Stomach smooth muscle (tissue), 2 donors: ENCODE data around the gene CSPG5.
A peak's percentile ranks its signal among the peaks of the same experiment; 100 is the strongest.

Source experiments
- H3K27ac ChIP-seq: one replicate; pipeline ENCODE4 v1.7.0; 2013; ENCODE audit warnings: mild to moderate bottlenecking, low read length, inconsistent platforms
- H3K27me3 ChIP-seq, 2 donors: one replicate each; pipeline ENCODE4 v1.7.0; 2013; ENCODE audit warnings: low read length in 2 of 2; ENCODE audit not compliant: insufficient read depth in 2 of 2, control insufficient read depth in 1 of 2
- H3K36me3 ChIP-seq, 2 donors: one replicate each; pipeline ENCODE4 v1.7.0; 2013; ENCODE audit warnings: low read length in 2 of 2; ENCODE audit not compliant: control insufficient read depth in 2 of 2, insufficient read depth in 2 of 2
- H3K4me1 ChIP-seq: one replicate; pipeline ENCODE4 v1.7.0; 2013; ENCODE audit warnings: low read length; ENCODE audit not compliant: control insufficient read depth, insufficient read depth
- H3K4me3 ChIP-seq, 2 donors: one replicate each; pipeline ENCODE4 v1.7.0; 2013; ENCODE audit warnings: low read length in 2 of 2
- H3K9ac ChIP-seq, 2 donors: one replicate each; pipeline ENCODE4 v1.7.0; 2013; ENCODE audit warnings: low read length in 2 of 2, mild to moderate bottlenecking in 1 of 2
- H3K9me3 ChIP-seq, 2 donors: one replicate each; pipeline ENCODE4 v1.7.0; 2013; ENCODE audit warnings: low read length in 2 of 2; ENCODE audit not compliant: control insufficient read depth in 2 of 2
- donor health status: healthy.
- donor health status: Pancreatic carcinoma.

The CSPG5 gene

GRCh38 chr3:47578691-47579632, at the start of gene CSPG5:
CSPG5 (minus strand) TSS chr3:47578865; CDS start chr3:47578693, 172 bp downstream.
- Histone ChIP-seq H3K27ac (no peak within 1 kb of the TSS), H3K27me3 (peaks cover 2 to 13% of the 10 kb centered on the region in 2 donors), H3K4me3 (peak within 1 kb of the TSS; percentile 51 to 73), H3K36me3 (no peaks in the 10 kb centered on the region), H3K9ac (no peak within 1 kb of the TSS), H3K9me3 (no peaks in the 10 kb centered on the region), H3K4me1 (peaks cover 12% of the 10 kb centered on the region)

GRCh38 chr3:47628426-47628825, 49.8 kb upstream of the CSPG5 start:
- no peaks in the 10 kb centered on the region for H3K4me1 ChIP-seq
- H3K4me3 ChIP-seq: no peak overlapping the region
- no peaks in the 10 kb centered on the region for H3K9me3 ChIP-seq
- H3K27ac ChIP-seq: no peak overlapping the region
- H3K36me3 ChIP-seq: peaks cover 10 to 20% of the 10 kb centered on the region in 2 donors
- no peaks in the 10 kb centered on the region for H3K27me3 ChIP-seq
- H3K9ac ChIP-seq: no peak overlapping the region

- Histone ChIP-seq H3K9me3 (no peaks in the 10 kb centered on the region), H3K36me3 (peaks cover 10 to 22% of the 10 kb centered on the region in 2 donors), H3K4me3 (no peak overlapping the region), H3K27ac (no peak overlapping the region), H3K27me3 (no peaks in the 10 kb centered on the region), H3K4me1 (no peaks in the 10 kb centered on the region), H3K9ac (no peak overlapping the region)
These were observed 44.2 kb upstream of the CSPG5 start for GRCh38 chr3:47622671-47623461.

GRCh38 chr3:47617086-47618010, 38.7 kb upstream of the CSPG5 start:
- Histone ChIP-seq H3K4me3 (no peak overlapping the region), H3K27ac (no peak overlapping the region), H3K36me3 (peaks cover 8 to 19% of the 10 kb centered on the region in 2 donors), H3K27me3 (no peaks in the 10 kb centered on the region), H3K9me3 (no peaks in the 10 kb centered on the region), H3K4me1 (peaks cover 4% of the 10 kb centered on the region), H3K9ac (no peak overlapping the region)

- H3K9me3 ChIP-seq: no peaks in the 10 kb centered on the region
- peaks cover 7 to 17% of the 10 kb centered on the region in 2 donors for H3K36me3 ChIP-seq
- H3K9ac ChIP-seq: no peak overlapping the region
- H3K27me3 ChIP-seq: no peaks in the 10 kb centered on the region
- H3K27ac ChIP-seq: no peak overlapping the region
- no peak overlapping the region for H3K4me3 ChIP-seq
- H3K4me1 ChIP-seq: peaks cover 4% of the 10 kb centered on the region
These were observed 36.1 kb upstream of the CSPG5 start for GRCh38 chr3:47614788-47615187.

- Histone ChIP-seq H3K27ac (no peak overlapping the region), H3K9ac (no peak overlapping the region), H3K4me3 (no peak overlapping the region), H3K4me1 (peaks cover 4% of the 10 kb centered on the region), H3K27me3 (no peaks in the 10 kb centered on the region), H3K9me3 (no peaks in the 10 kb centered on the region), H3K36me3 (peaks cover 7 to 9% of the 10 kb centered on the region in 2 donors)
These were observed 35.1 kb upstream of the CSPG5 start for GRCh38 chr3:47613722-47614121.

- H3K4me1 ChIP-seq: peaks cover 4% of the 10 kb centered on the region
- no peak overlapping the region for H3K4me3 ChIP-seq
- peaks cover 9 to 11% of the 10 kb centered on the region in 2 donors for H3K36me3 ChIP-seq
- H3K9me3 ChIP-seq: no peaks in the 10 kb centered on the region
- no peak overlapping the region for H3K27ac ChIP-seq
- no peak overlapping the region for H3K9ac ChIP-seq
- no peaks in the 10 kb centered on the region for H3K27me3 ChIP-seq
These were observed 34.2 kb upstream of the CSPG5 start for GRCh38 chr3:47612879-47613278.

GRCh38 chr3:47612178-47612577, 33.5 kb upstream of the CSPG5 start:
- H3K9ac ChIP-seq: no peak overlapping the region
- H3K4me3 ChIP-seq: no peak overlapping the region
- peaks cover 11 to 13% of the 10 kb centered on the region in 2 donors for H3K36me3 ChIP-seq
- peaks cover 4% of the 10 kb centered on the region for H3K4me1 ChIP-seq
- H3K9me3 ChIP-seq: no peaks in the 10 kb centered on the region
- H3K27me3 ChIP-seq: no peaks in the 10 kb centered on the region
- H3K27ac ChIP-seq: no peak overlapping the region

- H3K36me3 ChIP-seq: peaks cover 11 to 13% of the 10 kb centered on the region in 2 donors
- no peak overlapping the region for H3K4me3 ChIP-seq
- no peak overlapping the region for H3K27ac ChIP-seq
- no peak overlapping the region for H3K9ac ChIP-seq
- H3K4me1 ChIP-seq: peaks cover 4% of the 10 kb centered on the region
- no peaks in the 10 kb centered on the region for H3K9me3 ChIP-seq
- no peaks in the 10 kb centered on the region for H3K27me3 ChIP-seq
These were observed 32.9 kb upstream of the CSPG5 start for GRCh38 chr3:47611576-47611975.

- peaks cover 4% of the 10 kb centered on the region for H3K4me1 ChIP-seq
- H3K27ac ChIP-seq: no peak overlapping the region
- H3K9ac ChIP-seq: no peak overlapping the region
- H3K27me3 ChIP-seq: no peaks in the 10 kb centered on the region
- no peak overlapping the region for H3K4me3 ChIP-seq
- peaks cover 13% of the 10 kb centered on the region in 2 donors for H3K36me3 ChIP-seq
- H3K9me3 ChIP-seq: no peaks in the 10 kb centered on the region
These were observed 31.9 kb upstream of the CSPG5 start for GRCh38 chr3:47610583-47610982.
